Activated naive CD8-positive, alpha-beta T cell treated with anti-CD3 and anti-CD28 coated beads for 36 hours (primary cell): ENCODE measurements around the gene EED. TPM values are rescaled to one million over a fixed set of nuclear protein-coding genes. Genes with fewer than 3 reads are reported as not detected.

Source experiments
- DNase-seq: peaks from one replicate; pipeline ENCODE4 v3.0.0; 2021
- H3K27ac Mint-ChIP-seq: one replicate; pipeline ENCODE4 v1.8.0; 2022; ENCODE audit warnings: mild to moderate bottlenecking, moderate library complexity, mixed read lengths
- H3K27me3 Mint-ChIP-seq: one replicate; pipeline ENCODE4 v1.8.0; 2022; ENCODE audit warnings: mild to moderate bottlenecking, mixed read lengths
- H3K36me3 Mint-ChIP-seq: one replicate; pipeline ENCODE4 v1.8.0; 2021; ENCODE audit warnings: mild to moderate bottlenecking, mixed read lengths
- H3K4me1 Mint-ChIP-seq: one replicate; pipeline ENCODE4 v1.8.0; 2021; ENCODE audit warnings: mixed read lengths
- H3K4me3 Mint-ChIP-seq: one replicate; pipeline ENCODE4 v1.8.0; 2022; ENCODE audit warnings: mild to moderate bottlenecking, moderate library complexity, mixed read lengths
- H3K9me3 Mint-ChIP-seq: one replicate; pipeline ENCODE4 v1.8.0; 2022; ENCODE audit warnings: mixed read lengths
- total RNA-seq, 2 experiments: library from RNA; stranded (reverse); gene quantifications; one replicate each; pipeline ENCODE4 v1.2.3, GENCODE V29; 2021

EED gene, protein sequence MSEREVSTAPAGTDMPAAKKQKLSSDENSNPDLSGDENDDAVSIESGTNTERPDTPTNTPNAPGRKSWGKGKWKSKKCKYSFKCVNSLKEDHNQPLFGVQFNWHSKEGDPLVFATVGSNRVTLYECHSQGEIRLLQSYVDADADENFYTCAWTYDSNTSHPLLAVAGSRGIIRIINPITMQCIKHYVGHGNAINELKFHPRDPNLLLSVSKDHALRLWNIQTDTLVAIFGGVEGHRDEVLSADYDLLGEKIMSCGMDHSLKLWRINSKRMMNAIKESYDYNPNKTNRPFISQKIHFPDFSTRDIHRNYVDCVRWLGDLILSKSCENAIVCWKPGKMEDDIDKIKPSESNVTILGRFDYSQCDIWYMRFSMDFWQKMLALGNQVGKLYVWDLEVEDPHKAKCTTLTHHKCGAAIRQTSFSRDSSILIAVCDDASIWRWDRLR
- total RNA-seq, result 10 to 100 TPM; 85.3 to 86.7 TPM

DNA sequence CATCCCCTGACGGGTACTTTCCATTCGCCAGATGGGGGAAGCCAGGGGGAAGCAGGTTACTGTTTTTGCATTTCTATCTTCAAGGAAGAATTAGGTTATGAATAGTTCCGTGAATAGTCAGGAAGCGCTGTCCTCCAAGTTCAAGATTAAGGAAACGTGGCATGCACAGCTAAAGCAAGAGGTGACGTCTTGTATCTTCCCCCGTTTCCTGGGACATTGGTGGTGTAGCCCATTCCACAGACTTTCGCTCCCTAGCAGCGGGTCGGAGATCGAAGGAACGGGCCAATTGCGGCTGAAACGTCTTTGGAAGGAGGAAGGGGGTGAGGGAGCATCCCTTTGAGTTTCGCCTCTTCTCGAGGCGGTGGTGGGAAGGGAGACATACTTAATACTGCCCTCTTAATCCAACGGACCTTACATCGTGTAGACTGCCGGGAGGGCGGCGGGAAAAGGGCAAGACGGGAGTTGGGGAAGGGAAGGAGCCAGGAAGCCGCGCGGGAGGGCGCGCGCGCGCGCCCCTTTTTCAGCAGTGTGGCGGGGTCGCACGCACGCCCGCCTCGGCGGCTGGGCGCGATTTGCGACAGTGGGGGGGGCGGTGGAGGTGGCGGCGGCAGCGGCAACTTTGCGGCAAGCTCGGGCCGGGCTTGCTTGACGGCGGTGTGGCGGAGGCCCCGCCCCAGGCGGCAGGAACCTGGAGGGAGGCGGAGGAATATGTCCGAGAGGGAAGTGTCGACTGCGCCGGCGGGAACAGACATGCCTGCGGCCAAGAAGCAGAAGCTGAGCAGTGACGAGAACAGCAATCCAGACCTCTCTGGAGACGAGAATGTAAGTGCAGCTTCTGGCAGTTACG is at the start of gene EED:
Gene EED, plus strand, starts transcription at position 232 of the 847 bp plus-strand sequence. Its CDS starts 477 bp downstream, at position 709.
- Mint-ChIP-seq H3K27ac (no peak within 1 kb of the TSS), H3K4me1 (peaks cover 31% of the 10 kb centered on the region), H3K36me3 (peaks cover 29% of the 10 kb centered on the region), H3K4me3 (no peak within 1 kb of the TSS), H3K27me3 (peaks cover 3% of the 10 kb centered on the region), H3K9me3 (no peaks in the 10 kb centered on the region)
- DNase-seq, result peak; percentile 98

DNA sequence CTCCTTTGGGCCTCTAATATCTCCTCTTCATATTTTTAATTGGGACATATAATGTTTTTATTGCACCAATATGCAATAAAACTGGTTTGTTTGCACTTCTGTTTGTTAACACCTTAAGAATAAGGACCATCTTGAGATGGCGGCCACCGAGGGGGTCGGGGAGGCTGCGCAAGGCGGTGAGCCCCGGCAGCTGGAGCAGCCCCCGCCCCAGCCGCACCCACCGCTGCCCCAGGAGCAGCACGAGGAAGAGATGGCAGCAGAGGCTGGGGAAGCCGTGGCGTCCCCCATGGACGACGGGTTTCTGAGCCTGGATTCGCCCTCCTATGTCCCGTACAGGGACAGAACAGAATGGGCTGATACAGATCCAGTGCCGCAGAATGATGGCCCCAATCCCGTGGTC is 49.6 kb upstream of the EED start:
- H3K4me1 Mint-ChIP-seq, result peaks cover 20% of the 10 kb centered on the region
- H3K9me3 Mint-ChIP-seq, result no peaks in the 10 kb centered on the region
- no peak for DNase-seq
- peaks cover 10% of the 10 kb centered on the region for H3K27me3 Mint-ChIP-seq
- no peak overlapping the region for H3K27ac Mint-ChIP-seq
- H3K36me3 Mint-ChIP-seq, result peaks cover 3% of the 10 kb centered on the region
- H3K4me3 Mint-ChIP-seq, result no peak overlapping the region

- Mint-ChIP-seq H3K9me3 (no peaks in the 10 kb centered on the region), H3K27ac (no peak overlapping the region), H3K4me3 (no peak overlapping the region), H3K4me1 (peaks cover 20% of the 10 kb centered on the region), H3K36me3 (peaks cover 3% of the 10 kb centered on the region), H3K27me3 (peaks cover 10% of the 10 kb centered on the region)
- no peak for DNase-seq
These were observed 48.4 kb upstream of the EED start for GRCh38 chr11:86196085-86196696.

DNA sequence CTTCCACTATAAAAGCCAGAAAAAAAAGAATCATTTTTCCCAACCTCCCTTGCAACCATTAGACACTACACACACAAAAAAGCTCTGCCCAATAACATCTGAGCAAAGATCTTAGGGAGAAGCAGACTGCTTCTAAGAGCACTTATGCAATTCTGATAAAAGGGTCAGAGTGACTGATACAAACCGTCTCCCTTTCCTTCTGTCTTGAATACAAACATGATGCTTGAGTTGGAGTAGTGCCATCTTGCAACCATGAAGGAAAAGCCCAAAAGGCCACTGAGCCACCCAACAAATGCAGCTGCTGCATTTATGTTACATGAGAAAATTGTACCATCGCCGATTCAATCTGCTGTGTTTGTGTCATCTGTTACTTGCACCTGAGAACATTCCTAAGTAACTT is 47.6 kb upstream of the EED start:
- H3K4me1 Mint-ChIP-seq, result peaks cover 16% of the 10 kb centered on the region
- no peaks in the 10 kb centered on the region for H3K9me3 Mint-ChIP-seq
- H3K4me3 Mint-ChIP-seq, result no peak overlapping the region
- peaks cover 3% of the 10 kb centered on the region for H3K36me3 Mint-ChIP-seq
- no peak for DNase-seq
- no peak overlapping the region for H3K27ac Mint-ChIP-seq
- H3K27me3 Mint-ChIP-seq, result peaks cover 10% of the 10 kb centered on the region

- Mint-ChIP-seq H3K27me3 (peaks cover 10% of the 10 kb centered on the region), H3K4me3 (no peak overlapping the region), H3K36me3 (peaks cover 3% of the 10 kb centered on the region), H3K9me3 (no peaks in the 10 kb centered on the region), H3K27ac (no peak overlapping the region), H3K4me1 (peaks cover 14% of the 10 kb centered on the region)
- DNase-seq, result no peak
These were observed 47.1 kb upstream of the EED start for GRCh38 chr11:86197448-86197847.

GRCh38 chr11:86198139-86198538 is 46.4 kb upstream of the EED start:
- Mint-ChIP-seq H3K4me1 (peaks cover 8% of the 10 kb centered on the region), H3K27me3 (peaks cover 10% of the 10 kb centered on the region), H3K9me3 (no peaks in the 10 kb centered on the region), H3K36me3 (no peaks in the 10 kb centered on the region), H3K4me3 (no peak overlapping the region), H3K27ac (no peak overlapping the region)
- DNase-seq, result no peak

GRCh38 chr11:86199354-86199753 is 45.2 kb upstream of the EED start:
- Mint-ChIP-seq H3K27me3 (peaks cover 10% of the 10 kb centered on the region), H3K4me1 (peaks cover 4% of the 10 kb centered on the region), H3K27ac (no peak overlapping the region), H3K9me3 (no peaks in the 10 kb centered on the region), H3K4me3 (no peak overlapping the region), H3K36me3 (no peaks in the 10 kb centered on the region)
- DNase-seq, result no peak

DNA sequence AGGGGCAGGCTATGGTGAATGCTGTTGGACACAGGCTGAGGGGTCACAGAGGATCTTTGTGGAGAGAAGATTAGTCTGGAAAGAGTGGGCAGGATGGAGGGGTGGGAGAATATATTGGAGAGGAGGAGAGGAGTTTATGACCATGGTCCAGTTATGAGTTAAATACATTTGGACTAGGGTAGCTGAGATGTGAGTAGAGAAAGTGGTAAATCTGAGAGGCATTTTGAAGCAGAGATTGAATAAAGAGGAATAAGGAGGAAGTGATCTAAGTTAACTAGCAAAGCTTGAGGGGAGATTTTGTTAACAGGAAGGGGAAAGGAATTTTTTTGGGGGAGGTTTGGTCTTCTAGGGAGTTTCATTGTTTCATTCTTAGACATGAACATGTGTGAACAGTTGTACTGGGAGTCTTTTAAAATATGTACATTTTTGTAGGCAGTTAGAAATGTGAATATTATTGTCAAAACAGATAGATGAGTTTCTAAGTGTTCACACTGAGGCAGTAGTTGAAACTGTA is 43.1 kb upstream of the EED start:
- Mint-ChIP-seq H3K27ac (no peak overlapping the region), H3K4me1 (peaks cover 4% of the 10 kb centered on the region), H3K27me3 (no peaks in the 10 kb centered on the region), H3K36me3 (no peaks in the 10 kb centered on the region), H3K9me3 (no peaks in the 10 kb centered on the region), H3K4me3 (no peak overlapping the region)
- DNase-seq, result no peak

DNA sequence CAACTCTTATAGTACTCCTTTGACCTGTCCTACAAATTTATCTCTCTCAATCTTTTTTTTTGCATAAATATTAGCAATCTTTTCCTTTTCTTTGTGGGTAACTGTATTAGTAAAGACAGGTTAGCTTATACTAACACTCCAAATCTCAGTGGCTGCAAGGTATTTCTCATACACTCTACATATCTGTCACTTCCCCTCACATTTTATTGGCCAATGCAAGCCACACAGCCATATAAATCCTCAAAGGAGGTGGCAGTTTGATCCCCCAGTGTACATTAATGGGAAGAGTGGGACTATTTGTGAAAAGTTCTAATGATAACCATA is 42.6 kb upstream of the EED start:
- peaks cover 4% of the 10 kb centered on the region for H3K4me1 Mint-ChIP-seq
- no peaks in the 10 kb centered on the region for H3K27me3 Mint-ChIP-seq
- no peak overlapping the region for H3K4me3 Mint-ChIP-seq
- no peak for DNase-seq
- no peak overlapping the region for H3K27ac Mint-ChIP-seq
- no peaks in the 10 kb centered on the region for H3K9me3 Mint-ChIP-seq
- no peaks in the 10 kb centered on the region for H3K36me3 Mint-ChIP-seq

- H3K27me3 Mint-ChIP-seq, result no peaks in the 10 kb centered on the region
- no peak overlapping the region for H3K4me3 Mint-ChIP-seq
- no peaks in the 10 kb centered on the region for H3K36me3 Mint-ChIP-seq
These were observed 40.2 kb upstream of the EED start for GRCh38 chr11:86204356-86204755.

DNA sequence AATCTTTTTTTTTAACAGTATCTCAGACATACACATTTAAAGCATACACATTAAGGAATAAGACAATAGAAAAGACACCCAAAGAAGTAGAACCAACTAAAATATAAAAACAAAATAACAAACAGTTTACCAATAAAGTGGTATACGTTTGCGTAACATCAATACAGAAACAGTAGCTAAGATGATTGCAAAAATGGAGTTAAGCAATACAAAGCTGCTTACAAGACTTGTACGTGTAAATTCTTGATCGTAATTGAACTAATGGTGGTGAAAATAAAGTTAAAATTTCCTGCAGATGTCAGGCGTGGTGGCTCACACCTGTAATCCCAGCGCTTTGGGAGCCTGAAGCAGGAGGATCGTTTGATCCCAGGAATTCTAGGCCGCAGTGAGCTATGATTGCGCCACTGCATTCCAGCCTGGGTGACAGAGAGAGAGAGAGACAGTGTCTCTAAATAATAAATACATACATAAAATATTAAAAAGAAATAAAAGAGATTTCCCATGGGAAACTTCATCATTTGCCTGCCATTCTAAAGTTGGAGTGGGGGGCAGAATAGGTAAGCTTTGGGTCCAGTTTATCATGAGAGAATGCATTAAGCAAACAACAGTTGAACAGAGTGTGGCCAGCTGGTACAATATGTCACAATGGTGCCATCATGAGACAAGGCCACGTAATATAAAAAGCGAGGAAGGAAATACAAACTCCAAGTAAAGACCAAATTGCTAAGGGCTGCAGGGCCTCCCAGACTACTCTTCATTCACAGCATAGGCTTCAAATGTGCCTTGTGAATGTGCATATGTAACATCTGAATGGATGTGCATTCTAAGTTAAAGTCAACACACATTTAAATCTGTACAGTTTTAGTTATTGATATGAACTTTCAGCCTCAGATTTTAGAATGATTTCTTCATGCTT is 38.9 kb upstream of the EED start:
- Mint-ChIP-seq H3K36me3 (no peaks in the 10 kb centered on the region), H3K9me3 (peaks cover 6% of the 10 kb centered on the region), H3K27ac (no peak overlapping the region), H3K27me3 (no peaks in the 10 kb centered on the region), H3K4me3 (no peak overlapping the region), H3K4me1 (peaks cover 10% of the 10 kb centered on the region)
- DNase-seq, result no peak

More at GRCh38 chr11:86204356-86204755, 40.2 kb upstream of the EED start:
- no peak overlapping the region for H3K27ac Mint-ChIP-seq
- no peak for DNase-seq
- peaks cover 4% of the 10 kb centered on the region for H3K4me1 Mint-ChIP-seq
- peaks cover 6% of the 10 kb centered on the region for H3K9me3 Mint-ChIP-seq

GRCh38 chr11:86206337-86206695 is 38.2 kb upstream of the EED start:
- Mint-ChIP-seq H3K9me3 (peaks cover 6% of the 10 kb centered on the region), H3K36me3 (no peaks in the 10 kb centered on the region), H3K27ac (no peak overlapping the region), H3K27me3 (no peaks in the 10 kb centered on the region), H3K4me3 (no peak overlapping the region), H3K4me1 (peaks cover 10% of the 10 kb centered on the region)
- DNase-seq, result no peak

DNA sequence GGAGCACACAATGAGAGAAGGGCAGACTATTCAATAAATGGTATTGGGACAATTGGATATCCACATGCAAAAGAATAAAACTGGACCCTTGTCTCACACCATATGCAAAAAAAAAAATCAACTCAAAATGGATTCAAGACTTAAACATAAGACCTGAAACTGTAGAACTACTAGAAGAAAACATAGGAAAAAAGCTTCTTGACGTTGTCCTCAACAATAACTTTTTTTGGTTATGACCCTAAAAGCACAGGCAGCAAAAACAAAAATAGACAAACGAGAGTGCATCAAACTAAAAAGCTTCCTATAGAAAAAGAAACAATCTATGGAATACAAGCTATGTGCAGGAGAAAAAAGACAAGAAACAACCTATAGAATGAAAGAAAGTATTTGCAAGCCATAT is 37.1 kb upstream of the EED start:
- Mint-ChIP-seq H3K4me3 (no peak overlapping the region), H3K27ac (no peak overlapping the region), H3K36me3 (no peaks in the 10 kb centered on the region), H3K27me3 (no peaks in the 10 kb centered on the region), H3K4me1 (peaks cover 18% of the 10 kb centered on the region), H3K9me3 (peaks cover 6% of the 10 kb centered on the region)
- no peak for DNase-seq

DNA sequence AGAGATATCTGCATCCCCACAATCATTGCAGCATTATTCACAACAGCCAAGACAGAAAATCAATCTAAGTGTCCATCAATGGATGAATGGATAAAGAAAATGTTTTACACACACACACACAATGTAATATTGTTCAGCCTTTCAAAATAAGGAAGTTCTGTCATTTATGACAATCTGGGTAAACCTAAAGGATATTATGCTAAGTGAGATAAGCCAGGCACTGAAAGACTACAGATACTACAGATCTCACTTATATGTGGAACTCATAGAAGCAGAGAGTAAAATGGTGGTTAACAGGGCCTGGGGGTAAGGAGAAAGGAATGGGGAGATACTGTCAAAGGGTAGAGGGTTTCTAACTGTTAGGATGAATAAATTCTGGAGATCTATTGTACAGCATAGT is 36.0 kb upstream of the EED start:
- no peak overlapping the region for H3K4me3 Mint-ChIP-seq
- H3K36me3 Mint-ChIP-seq, result peaks cover 6% of the 10 kb centered on the region
- no peaks in the 10 kb centered on the region for H3K27me3 Mint-ChIP-seq
- H3K27ac Mint-ChIP-seq, result no peak overlapping the region
- peaks cover 8% of the 10 kb centered on the region for H3K9me3 Mint-ChIP-seq
- no peak for DNase-seq
- H3K4me1 Mint-ChIP-seq, result peaks cover 26% of the 10 kb centered on the region
